HepG2 (cell line): ENCODE measurements around the gene MYO9A. TPM values are rescaled to one million over a fixed set of nuclear protein-coding genes. Genes with fewer than 3 reads are reported as not detected.

ENCODE experiments used
- ATM ChIP-seq: fragments of 450-650 bp; IDR thresholded peaks from 2 replicates; pipeline ENCODE4 v1.7.1; 2017; ENCODE audit warnings: mild to moderate bottlenecking, borderline replicate concordance
- GATAD2A ChIP-seq: IDR thresholded peaks from 2 replicates; pipeline ENCODE4 v1.6.1; 2016
- NR2F6 ChIP-seq, 2 experiments: IDR thresholded peaks; 2 replicates each; pipeline ENCODE4 v1.6.1; 2016; ENCODE audit warnings: antibody characterized with exemption in 1 of 2, mild to moderate bottlenecking in 1 of 2
- ONECUT2 ChIP-seq: sonication (generic); formaldehyde crosslinking; IDR thresholded peaks from 2 replicates; pipeline ENCODE4 v1.4.0; 2020; ENCODE audit warnings: missing genetic modification reagents
- SP4 ChIP-seq: sonication (generic); formaldehyde crosslinking; IDR thresholded peaks from 2 replicates; pipeline ENCODE4 v1.8.1; 2023; ENCODE audit warnings: mild to moderate bottlenecking, missing genetic modification reagents
- TBX3 ChIP-seq: fragments of 450-650 bp; IDR thresholded peaks from 2 replicates; pipeline ENCODE4 v1.6.1; 2017; ENCODE audit warnings: antibody characterized with exemption, mild to moderate bottlenecking, inconsistent platforms, borderline replicate concordance
- TFE3 ChIP-seq: IDR thresholded peaks from 2 replicates; pipeline ENCODE4 v1.6.1; 2016
- THRA ChIP-seq: sonication (generic); formaldehyde crosslinking; IDR thresholded peaks from 2 replicates; pipeline ENCODE4 v1.4.0; 2020; ENCODE audit warnings: missing genetic modification reagents, borderline replicate concordance
- ZKSCAN8 ChIP-seq: IDR thresholded peaks from 2 replicates; pipeline ENCODE4 v1.6.1; 2016; ENCODE audit warnings: borderline replicate concordance, missing genetic modification reagents, missing compliant biosample characterization
- ZNF687 ChIP-seq: sonication (generic); formaldehyde crosslinking; IDR thresholded peaks from 2 replicates; pipeline ENCODE4 v1.5.1; 2020; ENCODE audit warnings: mild to moderate bottlenecking, missing genetic modification reagents, moderate library complexity
- ZNF792 ChIP-seq: IDR thresholded peaks from 2 replicates; pipeline ENCODE4 v1.6.1; 2016
- ZSCAN9 ChIP-seq: IDR thresholded peaks from 2 replicates; pipeline ENCODE4 v1.6.1; 2016; ENCODE audit warnings: borderline replicate concordance
- polyA plus RNA-seq, 8 experiments: library from polyadenylated mRNA; depleted of rRNA in 3 of 8; stranded (reverse) in 7 of 8; unstranded in 1 of 8; fragments of >200 nt; fragmentation: Illumina TruSeq in 4 of 8; extraction: Trizol in 4 of 8; gene quantifications; 2 replicates each; pipeline versions ENCODE4 v1.2.1 to v1.2.3, GENCODE V29; 2011 to 2016; ENCODE audit warnings: low read depth in 4 of 8, missing spikeins in 1 of 8, mixed read lengths in 1 of 8; ENCODE audit not compliant: insufficient read depth in 1 of 8
- total RNA-seq, 5 experiments: library from RNA; depleted of rRNA; stranded (reverse); fragments of >200 nt; fragmentation: Illumina TruSeq; extraction: Trizol; gene quantifications; 2 replicates each; pipeline ENCODE4 v1.2.3, GENCODE V29; 2016; ENCODE audit warnings: low read depth in 1 of 5
- TF ChIP-seq, protein P1 (sequence below): sonication (generic); formaldehyde crosslinking; IDR thresholded peaks from 2 replicates; pipeline ENCODE4 v1.5.0; 2020; ENCODE audit warnings: mild to moderate bottlenecking, missing genetic modification reagents
- TF ChIP-seq, protein P2 (sequence below): sonication (generic); formaldehyde crosslinking; IDR thresholded peaks from 2 replicates; pipeline ENCODE4 v1.8.0; 2022; ENCODE audit warnings: missing genetic modification reagents, mild to moderate bottlenecking, borderline replicate concordance

The MYO9A gene
- total and polyA plus RNA-seq, 2 of the 13 experiments (the other 11 are each of a cell fraction or from before 2014, with no cell fraction given), result 4.8 to 15.3 TPM

- TF ChIP-seq ZNF687 (peak; percentile 23; the same call in 1 of the 2 replicates), THRA (CRISPR knock-in tag) (no peak), NR2F6 (IDR thresholded peaks at IDR 0.05) (no peak), NR2F6 (CRISPR knock-in tag; IDR thresholded peaks at IDR 0.05) (no peak), ZNF792 (CRISPR knock-in tag) (no peak), TFE3 (CRISPR knock-in tag) (no peak), SP4 (CRISPR knock-in tag) (no peak), GATAD2A (no peak), ATM (no peak), TBX3 (no peak), ONECUT2 (no peak), ZKSCAN8 (CRISPR knock-in tag) (no peak), ZSCAN9 (CRISPR knock-in tag) (no peak)
- TF ChIP-seq, protein P1, sequence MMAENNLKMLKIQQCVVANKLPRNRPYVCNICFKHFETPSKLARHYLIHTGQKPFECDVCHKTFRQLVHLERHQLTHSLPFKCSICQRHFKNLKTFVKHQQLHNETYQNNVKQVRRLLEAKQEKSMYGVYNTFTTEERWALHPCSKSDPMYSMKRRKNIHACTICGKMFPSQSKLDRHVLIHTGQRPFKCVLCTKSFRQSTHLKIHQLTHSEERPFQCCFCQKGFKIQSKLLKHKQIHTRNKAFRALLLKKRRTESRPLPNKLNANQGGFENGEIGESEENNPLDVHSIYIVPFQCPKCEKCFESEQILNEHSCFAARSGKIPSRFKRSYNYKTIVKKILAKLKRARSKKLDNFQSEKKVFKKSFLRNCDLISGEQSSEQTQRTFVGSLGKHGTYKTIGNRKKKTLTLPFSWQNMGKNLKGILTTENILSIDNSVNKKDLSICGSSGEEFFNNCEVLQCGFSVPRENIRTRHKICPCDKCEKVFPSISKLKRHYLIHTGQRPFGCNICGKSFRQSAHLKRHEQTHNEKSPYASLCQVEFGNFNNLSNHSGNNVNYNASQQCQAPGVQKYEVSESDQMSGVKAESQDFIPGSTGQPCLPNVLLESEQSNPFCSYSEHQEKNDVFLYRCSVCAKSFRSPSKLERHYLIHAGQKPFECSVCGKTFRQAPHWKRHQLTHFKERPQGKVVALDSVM (CRISPR knock-in tag), result no peak
- TF ChIP-seq, protein P2, sequence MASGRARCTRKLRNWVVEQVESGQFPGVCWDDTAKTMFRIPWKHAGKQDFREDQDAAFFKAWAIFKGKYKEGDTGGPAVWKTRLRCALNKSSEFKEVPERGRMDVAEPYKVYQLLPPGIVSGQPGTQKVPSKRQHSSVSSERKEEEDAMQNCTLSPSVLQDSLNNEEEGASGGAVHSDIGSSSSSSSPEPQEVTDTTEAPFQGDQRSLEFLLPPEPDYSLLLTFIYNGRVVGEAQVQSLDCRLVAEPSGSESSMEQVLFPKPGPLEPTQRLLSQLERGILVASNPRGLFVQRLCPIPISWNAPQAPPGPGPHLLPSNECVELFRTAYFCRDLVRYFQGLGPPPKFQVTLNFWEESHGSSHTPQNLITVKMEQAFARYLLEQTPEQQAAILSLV (CRISPR knock-in tag), result 0 out of 2 replicates have a peak, but pooled peaks have one; percentile 32
Observed at GRCh38 chr15:72155003-72155621, 37.2 kb upstream of the MYO9A start (continued).
